CD4-positive, alpha-beta T cell treated with Interferon alpha-2 for 1 hour (primary cell): Measurements from ENCODE around the gene CARS1.

Experiments used
- DNase-seq, 2 donors: peaks; one replicate each; pipeline ENCODE4 v3.0.0-alpha.2; 2020 to 2022

Gene CARS1

GRCh38 chr11:3007404-3008010 is 49.7 kb downstream of the CARS1 start:
- no peak for DNase-seq

DNA sequence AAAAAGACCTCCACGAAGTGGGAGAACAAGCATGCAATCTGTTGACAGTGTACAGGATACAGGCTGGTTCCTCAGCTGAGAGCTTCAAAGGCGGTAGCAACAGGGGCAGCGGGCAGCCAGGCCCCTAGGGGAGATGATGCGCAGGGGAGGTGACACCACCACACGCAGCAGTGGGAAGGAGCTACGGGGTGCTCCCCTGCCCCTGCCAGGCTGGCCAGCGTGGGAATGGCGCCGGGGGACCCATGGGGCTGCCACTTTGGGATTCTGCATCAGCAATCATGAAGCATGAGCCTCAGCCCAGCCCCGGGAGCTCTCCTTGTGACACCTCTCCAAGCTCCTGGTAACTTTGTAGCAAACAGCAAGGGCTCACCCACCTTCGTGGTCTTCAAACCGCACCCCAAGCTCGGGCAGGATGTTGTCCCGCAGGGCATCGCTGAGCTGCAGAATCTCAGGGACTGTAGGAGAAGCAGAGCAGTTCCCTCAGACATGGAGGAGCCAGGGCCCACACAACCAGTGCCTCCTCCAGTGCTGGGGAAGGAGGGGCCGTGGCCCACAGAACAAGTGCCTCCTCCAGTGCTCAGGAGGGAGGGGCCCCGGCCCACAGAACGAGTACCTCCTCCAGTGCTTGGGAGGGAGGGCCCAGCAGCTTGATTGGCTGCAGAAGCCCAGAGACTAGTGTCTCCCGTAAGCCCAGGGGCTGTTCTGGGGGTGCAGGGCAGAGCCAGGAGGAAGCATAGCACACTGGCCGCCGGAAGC is 50.5 kb downstream of the CARS1 start:
- peak; percentile 18 to 33 for DNase-seq

GRCh38 chr11:3004481-3004880 is 52.7 kb downstream of the CARS1 start:
- no peak for DNase-seq

DNA sequence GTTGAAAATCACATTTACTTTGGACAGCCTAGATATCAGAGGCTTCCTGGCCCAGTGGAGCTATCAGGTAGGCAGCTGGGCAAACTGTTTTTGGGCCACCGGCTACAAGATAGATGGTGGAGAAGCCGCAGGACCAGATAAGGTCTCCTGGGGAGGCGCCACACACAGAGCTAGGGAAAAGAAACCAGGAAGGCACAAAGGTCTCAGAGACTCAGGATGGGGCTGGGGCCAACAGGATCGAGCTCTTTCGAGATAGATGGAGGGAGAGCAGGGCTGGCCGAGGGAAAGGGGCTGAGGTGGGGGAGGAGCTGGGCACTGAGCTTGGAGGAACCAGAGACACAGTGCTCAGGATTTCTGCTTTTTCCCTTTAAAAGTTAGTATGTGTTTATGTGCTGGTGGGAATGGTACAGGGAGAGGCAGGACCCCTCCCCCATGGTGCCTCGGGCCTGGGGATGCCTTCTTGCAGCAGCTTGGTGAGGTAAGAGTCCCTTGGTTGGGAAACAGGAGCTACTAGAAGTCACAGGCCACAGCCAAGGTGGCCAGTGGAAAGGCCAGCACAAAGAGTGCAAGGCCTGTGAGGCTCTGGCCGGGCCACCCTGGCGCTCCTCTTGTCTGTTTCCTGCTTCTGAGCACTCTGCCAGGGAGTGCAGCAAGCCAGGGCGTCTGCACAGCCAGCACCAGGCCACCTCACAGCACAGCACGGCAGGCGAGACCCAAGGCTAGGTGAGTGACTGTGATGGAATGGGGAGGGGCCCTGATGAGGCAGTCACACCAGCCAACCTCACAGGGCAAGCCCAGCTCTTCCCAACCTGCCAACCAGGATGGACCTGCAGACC is 53.6 kb downstream of the CARS1 start:
- DNase-seq, result no peak

GRCh38 chr11:3002871-3003270 is 54.4 kb downstream of the CARS1 start:
- no peak for DNase-seq

DNA sequence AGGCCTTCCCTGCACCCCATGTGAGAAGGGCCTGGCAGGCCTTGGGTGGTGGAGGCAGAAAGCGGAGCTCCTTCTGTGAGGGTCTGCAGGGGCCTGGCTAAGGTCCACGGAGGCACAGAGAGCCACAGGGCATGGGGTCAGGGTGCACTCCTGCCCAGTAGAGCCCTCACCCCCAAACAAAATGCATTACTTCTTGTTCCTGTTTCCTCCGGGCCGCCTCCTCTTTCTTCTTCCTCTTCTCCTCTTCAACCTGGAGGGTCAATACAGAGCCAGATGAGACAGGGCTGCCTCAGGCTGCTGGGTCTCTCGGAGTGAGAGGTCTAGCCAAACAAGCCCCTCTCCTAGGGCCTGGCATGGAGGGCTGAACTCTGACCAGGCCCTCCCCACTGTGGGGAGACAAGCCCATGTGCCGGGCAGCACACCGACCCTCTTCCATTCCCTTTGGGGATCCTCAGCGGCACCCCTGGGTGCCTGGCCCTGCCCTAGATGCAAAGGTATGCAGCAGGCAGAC is 54.8 kb downstream of the CARS1 start:
- DNase-seq, result no peak

DNA sequence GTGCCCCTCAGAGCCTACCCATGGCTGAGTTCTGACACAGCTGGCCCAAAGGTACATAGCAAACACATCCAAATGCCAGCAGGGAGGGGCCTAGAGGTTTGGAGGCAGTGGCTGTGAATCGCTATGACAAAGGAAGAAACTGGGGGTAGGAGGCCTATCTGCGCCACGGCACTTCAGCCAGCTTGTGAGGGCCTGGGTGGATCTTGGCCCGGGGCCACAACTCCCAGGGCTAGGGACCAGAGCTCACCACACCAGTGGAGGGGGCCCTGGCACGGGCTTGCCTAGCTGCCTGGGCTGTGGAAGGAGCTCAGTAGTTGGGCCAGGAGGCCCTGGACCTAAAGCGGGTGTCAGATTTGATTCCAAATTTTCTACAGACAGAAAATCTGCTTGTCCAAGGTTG is 55.7 kb downstream of the CARS1 start:
- no peak for DNase-seq

DNA sequence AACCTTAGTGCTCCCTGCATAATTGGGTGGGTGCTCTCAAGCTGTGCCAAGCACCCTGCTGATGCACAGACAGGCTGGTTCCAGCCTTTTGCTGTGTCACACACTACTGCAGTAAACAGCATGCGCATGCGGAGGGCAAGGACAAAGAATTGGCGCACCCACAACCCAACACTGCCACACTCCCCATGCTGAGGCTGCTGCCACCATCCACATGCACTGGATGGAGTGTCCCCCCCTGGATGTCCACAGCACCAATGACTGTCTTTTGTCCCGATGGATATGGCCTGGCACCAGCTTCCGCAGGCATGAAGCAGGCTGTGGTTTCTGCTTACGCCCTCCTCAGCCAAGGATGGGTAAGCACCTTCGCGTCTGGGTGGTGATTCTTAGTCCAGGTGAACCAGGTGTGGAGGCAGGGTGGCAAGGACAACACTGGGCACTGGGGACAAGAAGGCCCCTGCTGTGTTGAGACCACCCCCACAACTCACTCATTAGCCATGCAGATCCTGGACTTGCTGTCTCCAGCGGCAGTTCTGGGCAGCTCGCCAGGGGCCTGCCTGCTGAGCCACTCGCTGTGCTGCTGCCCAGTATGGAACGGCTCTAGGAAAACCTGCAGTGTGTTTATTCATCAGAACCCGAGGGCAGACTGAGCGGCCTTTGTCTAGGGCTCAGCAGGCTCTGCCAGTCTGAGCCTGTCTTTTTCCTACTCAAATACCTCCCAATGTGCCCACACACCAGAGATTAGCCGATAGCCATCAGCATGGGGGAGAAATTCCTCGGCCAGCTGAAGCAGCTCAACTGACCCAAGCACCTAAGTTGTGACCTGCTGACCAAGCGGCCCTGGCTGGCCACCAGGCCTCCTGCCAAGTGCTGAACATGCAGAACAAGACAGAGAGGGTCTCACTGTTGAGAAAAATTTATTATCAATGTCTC is 56.9 kb downstream of the CARS1 start:
- no peak for DNase-seq

DNA sequence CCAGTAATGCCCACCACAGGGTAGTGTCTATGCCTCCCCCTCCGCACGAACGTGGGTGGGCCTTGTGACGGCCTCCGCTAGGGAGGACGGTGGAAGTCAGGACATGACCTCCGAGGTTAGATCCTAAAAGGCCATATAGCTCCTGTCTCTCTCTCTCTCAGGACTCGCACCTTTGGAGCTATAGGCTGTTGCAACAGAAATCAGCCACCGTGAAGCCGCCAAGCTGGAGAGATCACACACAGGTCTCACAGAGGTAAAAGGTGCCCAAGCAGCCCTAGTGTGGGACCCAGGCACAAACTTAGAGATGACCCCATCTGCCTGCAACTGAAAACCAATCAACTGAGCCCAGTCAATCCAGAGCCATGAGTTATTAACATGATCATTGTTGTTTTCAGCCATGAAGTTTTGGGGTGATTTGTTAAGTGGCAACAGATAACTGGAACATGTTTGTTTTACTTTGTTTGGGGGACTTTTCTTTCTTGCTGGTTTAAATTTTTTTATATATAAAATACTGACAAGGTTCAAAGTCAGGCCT is 57.7 kb downstream of the CARS1 start:
- no peak for DNase-seq

- no peak for DNase-seq
These were observed 59.0 kb downstream of the CARS1 start for GRCh38 chr11:2998073-2998850.

GRCh38 chr11:2997406-2997805 is 59.8 kb downstream of the CARS1 start:
- no peak for DNase-seq

DNA sequence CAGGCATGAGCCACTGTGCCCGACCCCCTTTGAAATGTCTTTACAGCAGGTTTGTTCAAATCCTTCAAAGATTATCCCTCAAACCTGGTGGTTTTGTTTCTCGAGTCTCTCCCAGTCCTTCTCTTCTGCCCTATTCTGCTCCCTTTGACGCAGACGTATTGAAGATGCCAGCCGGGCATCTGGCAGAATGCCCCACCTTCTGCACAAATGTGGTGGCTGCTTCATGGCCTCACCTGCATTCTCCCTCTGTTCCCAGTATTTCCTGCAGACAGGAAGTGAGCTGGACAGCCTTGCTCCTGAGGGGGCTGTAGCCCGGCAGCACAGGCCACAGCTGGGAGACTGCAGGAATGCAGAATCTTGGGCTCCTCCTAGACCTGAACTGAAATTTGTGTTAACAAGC is 60.2 kb downstream of the CARS1 start:
- no peak for DNase-seq

DNA sequence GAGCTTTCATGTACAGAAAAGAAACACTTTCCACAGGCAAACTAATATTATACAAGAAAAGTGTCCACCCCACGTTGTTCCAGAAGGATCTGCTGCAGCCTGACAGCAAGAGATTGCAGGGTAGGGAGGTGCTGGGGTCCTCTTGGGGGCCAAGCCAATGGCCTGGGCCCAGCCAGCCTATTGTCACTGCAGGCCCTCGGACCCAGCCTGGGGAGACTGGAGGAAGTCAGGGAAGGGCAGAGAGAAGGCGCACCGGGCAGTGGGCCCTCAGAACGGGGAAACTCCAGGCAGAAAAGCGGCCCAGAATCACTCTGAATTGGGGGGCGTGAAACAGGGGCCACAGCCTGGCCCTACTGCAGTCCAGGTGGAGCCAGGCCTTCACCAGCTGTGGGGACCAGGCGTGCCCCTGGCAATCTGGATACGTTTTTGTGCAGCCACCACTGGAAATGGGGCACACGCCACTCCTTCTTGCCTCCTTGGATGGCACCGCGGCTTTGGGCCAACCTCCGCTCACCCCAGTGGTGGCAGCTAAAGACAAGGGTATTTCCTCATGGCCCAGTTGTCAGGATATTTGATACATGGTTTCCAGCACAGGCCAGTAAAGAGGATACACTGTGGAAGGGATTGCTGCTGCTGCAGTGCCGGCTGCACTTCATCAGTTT is 61.2 kb downstream of the CARS1 start:
- DNase-seq, result no peak

- no peak for DNase-seq
These were observed 62.1 kb downstream of the CARS1 start for GRCh38 chr11:2995031-2995561.

DNA sequence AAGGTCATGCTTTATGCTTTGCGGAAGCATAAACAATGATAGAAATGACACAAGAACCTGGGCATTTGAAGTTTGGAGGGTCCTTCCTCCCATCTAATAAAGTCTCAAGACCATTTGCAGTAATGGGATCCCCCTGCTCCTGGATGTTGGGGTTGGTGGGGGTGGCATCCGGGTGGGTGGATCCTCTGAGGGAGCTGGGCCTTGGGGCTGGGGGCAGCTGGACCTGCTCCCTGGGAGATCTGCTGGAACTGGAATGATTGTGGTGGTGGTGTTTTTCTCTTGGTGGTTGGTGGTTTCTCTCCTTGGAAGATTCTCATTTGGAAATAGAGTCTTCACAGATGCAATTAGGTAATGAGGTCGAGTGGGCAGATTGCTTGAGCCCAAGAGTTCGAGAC is 62.9 kb downstream of the CARS1 start:
- no peak for DNase-seq

- DNase-seq, result no peak
These were observed 64.3 kb downstream of the CARS1 start for GRCh38 chr11:2992997-2993325.

- DNase-seq, result peak; percentile 95 to 97
These were observed 64.8 kb downstream of the CARS1 start, which contains the start of gene NAP1L4 for GRCh38 chr11:2992234-2992996. TSS of gene NAP1L4 (minus strand) at chr11:2992329. CDS start at chr11:2979220, 13,109 bp downstream.

- DNase-seq, result peak in 1 of 2 donors; percentile 33
These were observed 65.6 kb downstream of the CARS1 start for GRCh38 chr11:2991452-2992233.
